Smooth muscle cell of the coronary artery (primary cell): ENCODE measurements around the gene MINDY1. TPM values are rescaled to one million over a fixed set of nuclear protein-coding genes. Genes with fewer than 3 reads are reported as not detected.

Experiments used
- total RNA-seq: library from RNA; depleted of rRNA; stranded (reverse); fragments of >200 nt; gene quantifications from 2 replicates; pipeline ENCODE4 v1.2.3, GENCODE V29; 2014; ENCODE audit warnings: low replicate concordance

The MINDY1 gene
- 7.1 and 11.0 TPM in 2 replicates for total RNA-seq

GRCh38 chr1:151006327-151007052 is at the start of gene MINDY1:
MINDY1 (minus strand) TSS chr1:151006902; CDS start chr1:151002617, 4,285 bp downstream.

GRCh38 chr1:151047591-151047924 is 40.9 kb upstream of the MINDY1 start, which contains the start of gene C1orf56:
C1orf56 (plus strand) TSS chr1:151047751; CDS start chr1:151047848, 97 bp downstream.

GRCh38 chr1:151036356-151036755 is 29.7 kb upstream of the MINDY1 start, which contains the start of gene BNIPL:
BNIPL (plus strand) TSS chr1:151036586; CDS start chr1:151036726, 140 bp downstream.

GRCh38 chr1:151008244-151009205 is 1.8 kb upstream of the MINDY1 start, which contains the start of gene PRUNE1:
PRUNE1 (plus strand) TSS chr1:151008449; CDS start chr1:151008633, 184 bp downstream.

GRCh38 chr1:150981805-150982712 is 24.6 kb downstream of the MINDY1 start, which contains the start of gene ANXA9:
ANXA9 (plus strand) TSS chr1:150982292; CDS start chr1:150983106, 814 bp downstream.

GRCh38 chr1:150974580-150975478 is 31.9 kb downstream of the MINDY1 start, which contains the start of gene CERS2:
CERS2 (minus strand) TSS chr1:150974835; CDS start chr1:150969090, 5,745 bp downstream.

Other genes starting within 250 kb of the MINDY1 start
- 5.0 and 7.0 TPM in 2 replicates for gene CTSS, start 241.1 kb downstream of the MINDY1 start, total RNA-seq
- gene CTSK, start 198.6 kb downstream of the MINDY1 start, total RNA-seq, result 38.4 and 981 TPM in 2 replicates
- gene ARNT, start 130.3 kb downstream of the MINDY1 start, total RNA-seq, result 21.1 and 44.9 TPM in 2 replicates
- gene CTXND2, start 119.8 kb downstream of the MINDY1 start, total RNA-seq, result not detected in 2 replicates
- 27.1 and 36.5 TPM in 2 replicates for gene SETDB1, start 80.5 kb downstream of the MINDY1 start, total RNA-seq
- 81.2 and 81.8 TPM in 2 replicates for gene CERS2, start 32.1 kb downstream of the MINDY1 start, total RNA-seq
- 0.08 and 0.23 TPM in 2 replicates for gene ANXA9, start 24.6 kb downstream of the MINDY1 start, total RNA-seq
- 5.1 and 8.3 TPM in 2 replicates for gene PRUNE1, start 1.5 kb upstream of the MINDY1 start, total RNA-seq
- gene BNIPL, start 29.7 kb upstream of the MINDY1 start, total RNA-seq, result 0.08 and 0.70 TPM in 2 replicates
- gene C1orf56, start 40.8 kb upstream of the MINDY1 start, total RNA-seq, result 0.47 and 0.98 TPM in 2 replicates
- gene CDC42SE1, start 52.7 kb upstream of the MINDY1 start, total RNA-seq, result 24.2 and 48.7 TPM in 2 replicates
- 0.59 and 7.9 TPM in 2 replicates for gene MLLT11, start 53.5 kb upstream of the MINDY1 start, total RNA-seq
- 7.6 and 30.4 TPM in 2 replicates for gene GABPB2, start 63.9 kb upstream of the MINDY1 start, total RNA-seq
- gene SEMA6C, start 139.7 kb upstream of the MINDY1 start, total RNA-seq, result 1.1 and 1.4 TPM in 2 replicates
- not detected in 2 replicates for gene TNFAIP8L2, start 149.7 kb upstream of the MINDY1 start, total RNA-seq
- gene LYSMD1, start 159.0 kb upstream of the MINDY1 start, total RNA-seq, result 5.4 and 8.4 TPM in 2 replicates
- 15.6 and 28.0 TPM in 2 replicates for gene SCNM1, start 159.2 kb upstream of the MINDY1 start, total RNA-seq
- not detected in 2 replicates for gene TMOD4, start 169.1 kb upstream of the MINDY1 start, total RNA-seq
- 27.1 and 43.9 TPM in 2 replicates for gene VPS72, start 183.3 kb upstream of the MINDY1 start, total RNA-seq
- 47.3 and 49.6 TPM in 2 replicates for gene PIP5K1A, start 191.7 kb upstream of the MINDY1 start, total RNA-seq
- gene PSMD4, start 247.8 kb upstream of the MINDY1 start, total RNA-seq, result 293 and 430 TPM in 2 replicates